Embryonic facial prominence (tissue), 1 donor: Measurements from ENCODE around the gene EML1.
A peak's percentile ranks its signal among the peaks of the same experiment; 100 is the strongest.

Experiments
- DNase-seq: peaks from one replicate; pipeline ENCODE4 v3.0.0-alpha.2; 2016; ENCODE audit errors: extremely low spot score

EML1 gene

DNA sequence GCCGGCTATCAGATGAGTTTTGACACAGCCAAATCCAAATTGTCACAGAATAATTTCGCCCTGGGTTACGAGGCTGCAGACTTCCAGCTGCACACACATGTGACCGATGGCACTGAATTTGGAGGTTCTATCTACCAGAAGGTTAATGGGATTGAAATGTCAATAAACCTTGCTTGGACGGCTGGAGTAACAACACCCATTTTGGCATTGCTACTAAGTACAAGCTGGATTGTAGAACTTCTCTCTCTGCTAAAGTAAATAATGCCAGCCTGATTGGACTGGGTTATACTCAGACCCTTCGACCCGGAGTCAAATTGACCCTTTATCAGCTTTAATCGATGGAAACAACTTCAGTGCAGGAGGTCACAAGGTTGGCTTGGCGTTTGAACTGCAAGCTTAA is 171.8 kb downstream of the EML1 start:
- no peak for DNase-seq

DNA sequence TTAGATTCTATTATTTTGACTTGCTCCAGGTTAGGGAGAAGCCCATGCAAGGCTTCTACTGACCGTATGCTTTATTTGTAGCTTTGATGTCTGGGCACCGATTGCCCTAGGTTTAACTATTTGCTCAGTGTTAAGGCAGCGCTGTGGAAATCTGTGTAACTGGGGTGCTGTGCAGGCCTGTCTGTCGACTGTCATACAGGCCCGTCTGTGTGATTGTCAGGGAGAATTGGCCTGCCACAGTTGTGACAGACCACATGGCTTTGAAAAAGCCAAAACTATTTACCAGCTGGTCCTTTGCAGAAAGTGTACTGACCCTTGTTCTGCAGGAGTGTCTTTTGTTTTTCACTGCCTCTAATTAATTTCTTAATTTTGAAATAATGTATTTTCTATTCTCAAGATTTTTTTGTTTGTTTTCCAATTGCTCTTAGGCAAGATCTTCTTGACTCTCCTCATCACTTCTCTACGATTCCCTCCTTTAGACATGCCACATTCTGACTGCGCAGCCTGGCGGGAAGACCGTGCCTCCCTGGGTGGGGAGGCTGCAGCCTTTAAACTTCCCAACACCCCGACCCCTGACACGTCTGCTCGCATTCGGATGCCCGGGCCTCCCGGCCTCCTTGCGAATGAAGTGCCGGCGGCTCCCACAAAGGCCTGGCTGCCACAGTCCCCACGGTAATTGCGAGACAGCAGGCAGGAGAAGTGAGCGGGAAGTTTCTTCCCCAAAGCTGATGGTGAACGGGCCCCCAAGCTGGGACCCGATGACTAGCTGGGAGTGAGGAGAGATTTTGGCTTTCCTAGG is 173.0 kb downstream of the EML1 start:
- no peak for DNase-seq

DNA sequence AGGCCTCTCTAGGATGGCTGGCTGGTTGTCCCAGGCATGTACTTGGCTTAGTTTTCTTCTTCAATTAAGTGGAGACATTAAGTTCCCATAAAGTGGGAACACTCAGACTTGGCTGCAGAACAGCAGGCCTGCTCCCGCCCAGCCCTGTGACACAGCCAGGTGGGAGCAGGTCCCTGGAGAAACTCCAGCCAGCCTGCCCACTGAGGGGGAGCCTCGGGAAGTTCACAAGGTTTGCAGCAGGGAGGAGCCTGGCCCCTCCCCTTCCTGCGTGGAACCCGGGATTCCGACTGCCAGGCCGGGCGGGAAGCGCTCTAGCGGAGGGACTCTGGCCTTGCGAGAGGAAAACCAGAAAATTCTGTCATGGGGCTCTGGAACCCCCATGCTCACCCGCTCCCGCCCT is 173.7 kb downstream of the EML1 start:
- DNase-seq = no peak

DNA sequence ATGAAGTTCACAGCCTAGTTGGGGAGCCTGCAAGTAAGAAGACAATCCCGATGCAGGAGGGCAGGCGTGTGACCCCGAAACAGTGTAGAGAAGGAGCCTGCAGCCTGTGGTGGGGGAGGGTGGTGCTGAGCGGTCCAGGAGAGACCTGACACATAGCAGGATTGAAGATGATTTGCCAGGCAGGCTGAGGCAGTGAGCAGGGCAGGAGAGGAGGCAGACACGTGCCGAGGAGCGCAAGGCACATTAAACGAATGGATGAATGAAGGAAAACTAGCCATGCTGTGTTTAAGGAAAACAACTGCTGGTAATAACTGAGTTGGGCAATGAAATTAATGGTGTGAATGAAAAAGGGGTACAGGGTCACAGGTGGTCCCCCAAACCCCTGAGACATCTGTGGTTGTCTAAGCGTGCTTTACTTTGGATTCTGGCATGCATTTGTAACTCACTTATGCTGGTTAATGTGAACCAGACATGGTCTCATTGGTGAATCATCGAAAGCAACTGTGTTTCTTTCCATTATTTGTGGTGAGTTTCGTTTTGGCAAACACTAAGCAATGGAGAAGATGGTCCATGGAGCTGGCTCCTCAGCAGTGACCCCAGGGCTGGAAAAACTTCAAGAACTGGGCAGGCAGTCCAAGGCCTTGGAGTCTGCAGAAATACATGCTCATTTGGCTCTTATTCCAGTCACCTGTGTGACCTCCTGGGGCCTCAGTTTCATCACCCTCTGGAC is 175.1 kb downstream of the EML1 start:
- DNase-seq = peak; percentile 36

DNA sequence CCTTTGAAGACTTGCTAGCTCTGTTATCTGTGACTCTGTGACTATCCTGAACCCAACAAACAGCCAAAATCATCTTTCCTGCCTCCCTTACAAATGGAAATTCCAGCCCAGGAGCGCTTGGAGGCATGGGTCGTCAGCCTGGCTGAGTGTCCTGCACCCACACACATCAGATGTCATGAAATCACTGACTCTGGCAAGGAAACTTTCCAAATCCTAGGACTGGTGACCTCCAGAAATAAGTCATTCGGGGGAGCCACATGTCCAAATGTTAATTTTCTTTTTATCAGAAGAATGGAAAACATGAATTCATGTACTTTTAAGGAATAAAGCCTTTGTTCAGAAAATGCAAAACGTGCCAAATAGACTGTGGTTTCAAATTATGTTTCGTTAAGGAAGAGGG is 175.7 kb downstream of the EML1 start:
- no peak for DNase-seq

DNA sequence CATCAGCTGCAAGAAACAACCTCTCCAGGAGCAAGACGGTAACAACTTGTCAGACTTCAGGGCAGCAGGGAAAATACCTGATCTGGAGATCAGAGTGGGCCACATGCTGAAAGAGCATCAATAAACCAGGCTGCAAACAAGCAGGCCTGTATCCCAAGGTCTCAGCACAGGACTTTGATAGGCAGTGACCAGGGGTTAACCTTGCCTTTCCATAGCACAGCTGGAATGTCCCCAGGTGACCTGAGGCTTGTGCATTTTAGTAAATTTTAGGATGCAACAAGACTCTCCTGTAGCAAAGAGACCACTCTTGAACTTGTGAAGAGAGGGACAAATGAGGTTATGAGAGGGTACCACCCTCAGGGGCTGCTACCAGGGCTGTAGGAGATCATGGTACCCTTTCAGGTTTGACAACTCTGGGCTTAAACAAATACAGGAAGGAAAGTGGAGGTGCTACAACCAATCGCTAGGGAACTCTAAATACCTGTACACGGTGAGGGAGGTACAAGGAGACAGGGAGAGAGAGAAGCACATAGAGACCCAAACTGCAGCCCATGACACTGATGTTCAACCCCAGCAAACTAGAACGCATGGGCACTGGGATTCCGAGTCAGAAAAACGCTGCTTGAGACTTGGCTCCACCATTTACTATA is 176.6 kb downstream of the EML1 start:
- no peak for DNase-seq

DNA sequence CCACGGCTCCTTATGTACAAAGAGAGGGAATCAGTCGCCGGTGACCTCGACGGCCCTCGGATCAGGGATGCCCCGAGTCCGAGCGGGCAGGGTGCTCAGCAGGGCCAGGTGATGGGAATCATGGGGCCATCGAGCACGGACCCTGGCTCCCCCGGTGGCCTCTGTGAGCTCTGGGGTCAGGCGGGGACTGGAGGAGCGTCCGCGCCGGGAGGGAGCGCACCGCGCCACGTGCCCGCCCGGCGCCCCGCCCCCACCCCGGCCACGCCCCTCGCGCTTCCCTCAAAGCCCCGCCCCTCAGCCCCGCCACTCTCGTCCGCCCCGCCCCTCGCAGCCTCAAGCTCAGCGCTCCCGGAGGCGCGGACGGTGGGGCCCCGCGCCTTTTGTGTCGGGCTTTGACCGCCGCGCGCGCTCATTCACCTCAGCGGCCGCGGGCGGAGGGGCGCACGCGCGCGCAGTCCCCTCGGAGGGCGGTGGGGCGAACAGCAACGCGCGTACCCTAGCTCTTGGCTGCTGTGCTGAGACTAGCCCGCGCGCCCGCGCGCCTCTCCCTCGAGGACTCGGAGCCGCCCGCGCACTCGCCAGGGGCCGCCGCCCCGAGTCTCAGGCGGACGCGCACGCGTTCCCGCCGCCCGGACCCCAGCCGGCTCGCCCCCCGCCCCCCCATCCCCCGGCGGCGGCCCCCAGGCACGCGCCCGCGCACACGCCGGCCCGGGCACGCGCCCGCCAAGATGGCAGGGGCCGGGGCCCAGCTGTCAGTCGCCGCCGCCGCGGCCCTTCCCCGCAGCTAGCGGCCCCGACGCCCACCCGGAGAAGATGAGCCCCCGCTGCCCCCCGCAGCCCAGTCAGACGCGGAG is 178.1 kb downstream of the EML1 start:
- peak; percentile 66 for DNase-seq

DNA sequence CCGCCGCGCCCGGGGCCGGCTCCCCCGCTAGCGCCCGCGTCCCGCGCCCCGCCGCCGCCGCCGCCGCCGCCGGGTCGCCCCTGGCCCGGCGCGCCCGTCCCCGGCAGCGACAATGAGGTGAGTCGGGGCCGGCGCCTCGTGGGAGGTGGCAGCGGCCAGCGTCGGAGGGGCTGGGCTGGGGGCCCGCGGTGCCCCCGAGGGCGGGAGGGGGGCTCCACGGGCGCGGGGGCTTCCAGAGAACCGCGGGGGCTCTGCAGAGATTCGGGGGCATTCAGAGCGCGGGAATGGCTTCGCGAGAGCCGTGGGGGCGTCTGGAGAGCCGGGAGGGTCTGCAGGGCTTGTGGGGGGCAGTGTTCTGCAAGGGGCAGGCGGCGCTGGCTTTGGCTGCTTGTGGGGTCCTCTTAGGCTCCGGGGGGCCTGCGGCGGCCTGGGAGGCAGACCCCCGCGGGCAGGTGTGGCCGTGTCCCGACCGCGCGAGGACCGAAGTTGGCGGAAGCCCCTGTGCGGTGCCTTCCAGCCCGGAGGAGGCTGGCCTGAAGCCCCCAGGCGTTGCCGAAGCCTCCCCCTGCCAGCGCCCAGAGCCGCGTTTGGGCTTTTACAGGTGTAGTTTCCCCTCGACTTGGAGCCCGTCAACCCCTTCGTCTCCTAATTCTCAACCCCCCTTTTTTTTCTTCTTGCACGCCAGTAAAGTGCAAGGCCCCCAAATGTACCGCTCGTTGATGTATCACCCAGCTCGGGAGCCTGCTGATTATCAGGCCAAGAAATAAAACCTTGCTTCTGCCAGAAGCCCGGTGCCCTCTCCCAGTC is 178.9 kb downstream of the EML1 start:
- DNase-seq = no peak

DNA sequence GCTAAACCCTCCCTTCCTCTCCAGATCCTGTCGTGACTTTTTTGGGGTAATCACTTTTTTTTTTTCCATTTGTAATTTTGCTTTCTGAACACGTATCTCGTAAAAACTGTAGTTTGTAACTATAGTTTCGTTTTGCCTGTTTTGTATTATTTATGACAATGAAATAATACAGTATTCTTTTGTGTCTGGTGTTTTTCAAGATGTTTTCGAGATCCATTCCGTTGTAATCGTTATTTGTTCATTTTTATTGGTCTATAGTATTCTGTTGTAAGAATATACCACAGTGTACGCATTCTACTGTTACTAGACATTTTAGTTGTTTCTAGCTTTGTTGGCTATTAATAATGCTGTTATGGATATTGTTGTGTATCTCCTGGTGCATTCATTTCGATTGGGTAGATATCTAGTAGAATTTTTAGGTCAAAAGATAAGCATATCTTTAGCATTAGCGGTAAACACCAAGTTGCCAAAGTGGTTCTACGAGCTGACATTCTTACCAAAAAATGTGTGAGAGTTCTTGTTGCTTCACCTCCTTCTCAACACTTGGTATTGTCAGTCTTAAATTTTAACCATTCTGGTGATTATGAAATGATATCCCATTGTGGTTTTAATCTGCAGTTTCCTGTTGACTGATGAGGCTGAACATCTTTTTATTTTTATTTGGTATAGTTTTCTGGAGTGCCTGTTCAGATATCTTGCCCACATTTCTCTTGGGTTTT is 179.7 kb downstream of the EML1 start:
- DNase-seq = no peak

DNA sequence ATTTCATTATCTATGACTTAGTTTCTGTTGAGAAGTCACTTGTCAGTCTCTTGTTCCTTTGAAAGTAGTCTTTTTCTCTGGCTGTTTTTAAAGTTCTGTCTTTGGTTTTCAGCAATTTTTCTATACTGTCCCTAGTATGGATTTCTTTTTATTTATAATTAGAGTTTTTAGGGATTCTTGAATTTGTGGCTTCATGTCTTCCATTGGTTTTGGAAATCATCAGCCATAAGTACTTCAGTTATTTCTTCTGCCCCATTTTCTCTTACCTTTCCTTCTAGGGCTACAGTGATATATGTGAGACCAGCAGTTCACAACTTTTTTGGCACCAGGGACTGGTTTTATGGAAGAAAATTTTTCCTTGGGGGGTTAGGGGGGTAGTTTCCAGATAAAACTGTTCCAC is 182.0 kb downstream of the EML1 start:
- no peak for DNase-seq

DNA sequence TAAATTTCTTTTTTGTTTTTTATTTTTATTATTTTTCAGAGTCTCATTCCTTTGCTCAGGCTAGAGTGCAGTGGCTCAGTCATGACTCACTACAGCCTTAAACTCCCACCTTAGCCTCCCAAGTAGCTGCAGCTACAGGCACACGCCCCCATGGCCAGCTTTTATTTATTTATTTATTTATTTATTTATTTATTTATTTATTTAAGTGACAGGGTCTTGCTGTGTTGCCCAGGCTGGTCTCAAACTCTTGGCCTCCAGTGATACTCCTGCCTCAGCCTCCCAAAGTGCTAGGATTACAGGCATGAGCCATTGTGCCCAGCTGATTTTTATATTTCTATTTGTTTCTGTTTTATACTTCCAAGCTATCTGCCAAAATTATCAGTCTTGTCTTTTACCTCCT is 182.8 kb downstream of the EML1 start:
- no peak for DNase-seq

DNA sequence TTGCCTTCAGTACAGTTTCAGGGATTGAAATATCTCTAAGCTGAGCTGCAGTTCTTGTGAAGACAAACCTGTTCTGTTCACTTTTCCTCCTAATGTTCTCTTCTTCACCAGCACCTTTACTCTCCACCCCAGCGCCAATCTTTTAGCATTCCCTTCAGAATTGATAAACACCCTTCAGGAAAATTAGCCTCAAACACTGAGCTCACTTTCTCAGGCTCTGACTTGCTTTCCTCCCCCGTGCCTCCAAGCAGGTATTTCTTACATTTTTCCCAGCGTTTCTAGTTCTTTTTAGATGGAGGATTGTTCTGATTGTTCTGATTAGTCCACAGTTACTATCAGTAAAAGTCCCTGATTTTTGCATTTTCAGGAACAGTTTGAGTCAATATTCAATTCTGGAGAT is 183.5 kb downstream of the EML1 start:
- no peak for DNase-seq

DNA sequence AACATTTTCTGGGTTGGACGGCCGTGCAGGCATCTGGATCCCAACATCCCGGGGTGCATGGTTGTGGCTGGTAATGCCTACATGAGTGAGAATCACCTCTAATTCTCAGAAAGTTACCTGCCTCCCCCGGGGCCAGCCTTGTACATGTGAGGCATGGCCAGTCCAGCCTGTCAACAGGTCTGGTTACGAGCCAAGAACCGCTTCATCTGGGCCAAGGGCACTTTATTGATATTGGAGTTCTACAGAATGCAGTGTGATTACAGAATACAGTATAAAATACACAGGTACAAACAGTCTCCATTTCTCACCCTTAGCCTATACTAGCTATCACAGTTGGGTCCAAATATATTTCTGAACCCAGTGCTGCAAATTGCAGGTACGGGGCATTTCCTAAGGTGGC is 187.1 kb downstream of the EML1 start:
- DNase-seq = no peak

DNA sequence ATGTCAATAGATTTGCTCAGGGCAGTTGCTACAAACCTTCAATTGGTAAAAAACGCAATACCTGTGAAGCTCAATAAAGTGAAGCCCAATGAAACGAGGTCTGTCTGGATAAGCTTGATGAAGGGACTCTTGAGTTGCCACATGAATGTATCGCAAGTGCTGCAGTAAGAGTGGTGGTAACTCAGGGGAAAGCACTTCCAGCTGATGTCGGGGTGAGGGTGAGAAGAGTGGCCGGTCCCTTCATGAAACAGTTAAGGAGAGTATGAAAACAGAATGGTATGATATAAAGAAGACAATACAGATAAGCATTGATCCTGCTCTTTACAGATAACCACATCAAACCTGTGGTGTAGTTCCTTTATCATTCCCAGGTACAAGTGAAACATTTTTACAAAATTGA is 188.6 kb downstream of the EML1 start:
- DNase-seq = no peak

DNA sequence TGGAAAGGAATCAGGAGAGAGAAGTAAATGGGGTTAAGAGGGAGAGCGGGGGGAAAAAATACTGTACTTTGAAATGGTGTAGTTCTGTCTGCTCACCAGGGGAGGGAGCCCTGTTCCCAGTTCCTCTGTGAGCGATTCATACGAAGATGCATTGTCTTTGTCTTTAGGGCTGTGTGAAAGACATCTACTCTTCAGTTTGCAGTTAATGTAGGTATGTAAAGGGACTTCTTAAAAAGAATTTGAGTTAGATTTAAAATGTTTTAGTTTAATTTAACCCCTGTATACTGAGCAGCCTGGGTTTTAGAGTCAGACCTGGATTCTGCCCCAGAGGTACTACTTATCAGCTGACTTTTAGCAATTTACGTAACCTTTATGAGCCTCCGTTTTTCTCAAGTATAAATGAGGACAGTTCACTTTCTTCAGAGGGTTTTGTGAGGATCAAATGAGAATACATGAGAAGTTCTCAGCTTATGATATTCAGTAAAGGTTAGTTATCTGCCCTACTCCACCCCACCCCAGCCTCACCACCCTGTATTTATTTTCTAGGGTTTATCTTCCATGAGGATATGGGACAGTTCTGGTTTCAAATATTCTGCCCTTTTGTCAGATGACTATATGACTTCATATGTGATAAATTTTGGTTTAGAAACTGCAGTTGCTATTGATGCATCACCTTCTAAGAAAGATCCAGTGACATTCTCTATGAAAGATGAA is 189.5 kb downstream of the EML1 start:
- peak; percentile 18 for DNase-seq

DNA sequence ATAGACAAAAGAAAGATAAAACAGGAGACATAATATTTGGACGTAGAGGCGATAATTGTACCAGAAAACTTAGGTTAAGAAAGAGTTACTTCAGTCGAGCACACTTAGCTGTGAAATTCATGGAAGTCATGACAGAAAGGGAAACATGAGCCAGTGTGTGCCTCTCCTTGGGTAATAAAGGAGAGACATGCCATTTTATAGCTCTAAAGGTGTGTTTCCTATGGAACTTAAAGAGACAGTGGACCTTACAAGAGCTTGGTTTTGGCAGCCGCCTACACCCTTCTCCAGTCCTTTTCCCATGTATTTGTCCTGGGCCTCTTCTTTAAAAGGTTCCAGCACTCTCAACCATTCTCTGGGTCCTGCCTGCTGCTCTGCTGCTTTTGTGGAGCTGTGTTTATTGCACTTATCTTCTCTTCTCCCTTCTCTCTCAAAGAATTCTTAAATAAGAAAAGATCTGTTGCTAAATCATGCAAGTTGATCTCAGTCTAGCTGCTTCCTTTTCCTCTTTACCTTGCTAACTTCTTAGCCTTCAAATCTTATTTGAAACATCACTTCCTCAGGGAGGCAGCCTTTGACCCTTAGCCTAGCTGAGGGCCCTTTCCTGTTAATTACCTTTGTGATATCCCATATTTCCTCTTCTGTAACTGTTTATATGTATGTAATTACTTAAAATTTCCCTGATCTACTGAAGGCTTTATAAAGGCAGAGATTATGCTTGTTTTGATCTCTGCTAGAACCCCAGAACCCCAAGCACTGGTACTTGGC is 190.2 kb downstream of the EML1 start:
- DNase-seq = no peak

DNA sequence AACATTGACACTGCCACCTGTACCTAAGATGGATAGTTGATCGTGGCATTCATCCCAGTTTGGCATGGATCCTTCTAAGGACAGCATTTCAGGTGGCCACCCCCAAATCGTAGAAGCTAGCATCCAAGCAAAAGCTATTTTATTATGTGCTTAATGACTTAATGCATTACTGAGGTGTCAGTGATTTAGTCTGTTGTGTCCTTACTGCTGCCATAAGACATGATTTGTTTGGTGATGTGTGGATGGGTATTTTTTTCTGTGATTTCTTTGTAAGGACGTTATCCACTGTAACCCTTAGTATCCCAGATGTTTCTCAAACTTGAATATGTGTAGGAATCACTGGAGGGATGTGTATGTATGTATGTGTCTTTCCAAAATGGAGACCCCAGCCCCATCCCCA is 190.8 kb downstream of the EML1 start:
- no peak for DNase-seq

DNA sequence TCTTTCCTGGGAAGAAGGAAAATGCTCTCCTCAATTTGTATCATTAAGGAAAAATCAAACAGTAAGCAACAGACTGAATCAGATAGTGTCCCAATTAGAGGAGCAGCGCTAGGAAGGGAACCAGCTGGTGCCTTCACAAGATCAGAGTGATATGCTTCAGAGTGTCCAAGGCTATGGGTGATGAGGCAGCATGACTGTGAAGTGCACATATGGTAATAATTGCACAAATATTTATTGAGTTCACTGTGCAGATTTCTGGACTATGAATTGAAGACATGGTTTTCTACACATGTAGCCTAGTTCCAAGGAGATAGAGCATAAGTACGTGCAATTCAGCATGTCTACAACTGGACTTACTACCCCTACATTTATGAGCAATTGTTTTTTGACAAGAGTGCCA is 193.2 kb downstream of the EML1 start:
- DNase-seq = no peak

DNA sequence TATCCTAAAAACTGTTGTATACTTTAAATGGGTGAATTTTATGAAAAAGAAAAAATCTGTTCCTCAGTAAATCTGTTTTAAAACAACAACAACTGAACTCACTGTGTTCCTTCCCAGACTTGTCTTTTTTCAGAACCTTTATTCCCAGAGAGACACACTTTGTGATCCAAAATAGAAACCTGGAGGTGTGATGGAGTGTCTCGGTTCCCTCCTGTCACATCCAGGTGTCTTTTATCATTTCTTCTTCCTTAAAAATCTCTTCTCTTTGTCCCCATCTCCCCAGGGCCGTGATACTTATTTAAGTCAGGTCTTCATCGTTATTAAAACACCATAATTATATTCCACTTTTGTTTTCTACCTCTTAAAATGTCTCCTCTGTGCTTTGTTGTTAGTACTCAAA is 195.8 kb downstream of the EML1 start:
- no peak for DNase-seq
